Astrocyte (in vitro differentiated cells and primary cell): Measurements from ENCODE around the gene VEGFA. TPM values are rescaled to one million over a fixed set of nuclear protein-coding genes. Genes with fewer than 3 reads are reported as not detected.

Source experiments
- DNase-seq: peaks from one replicate; pipeline ENCODE4 v3.0.0-alpha.2; 2010; ENCODE audit warnings: low read depth
- FAIRE-seq: peaks from 2 replicates; lab custom pipeline; 2011; peaks lifted over from hg19 to GRCh38; lab: Jason Lieb, UNC
- H2AFZ ChIP-seq: 2 replicates; pipeline ENCODE4 v1.6.0; 2012; ENCODE audit warnings: low read depth, low read length, inconsistent platforms
- H3K27ac ChIP-seq: 2 replicates; pipeline ENCODE4 v1.5.1; 2011; ENCODE audit warnings: low read depth, low read length, inconsistent platforms
- H3K27me3 ChIP-seq: 2 replicates; pipeline ENCODE4 v1.6.0; 2011; ENCODE audit warnings: low read length, inconsistent platforms; ENCODE audit not compliant: insufficient read depth
- H3K36me3 ChIP-seq: 2 replicates; pipeline ENCODE4 v1.5.1; 2011; ENCODE audit warnings: low read length, inconsistent platforms; ENCODE audit not compliant: insufficient read depth
- H3K4me1 ChIP-seq: 2 replicates; pipeline ENCODE4 v1.5.1; 2011; ENCODE audit warnings: low read length, inconsistent platforms; ENCODE audit not compliant: insufficient read depth
- H3K4me2 ChIP-seq: 2 replicates; pipeline ENCODE4 v1.6.0; 2012; ENCODE audit warnings: low read length, inconsistent platforms
- H3K4me3 ChIP-seq: 2 replicates; pipeline ENCODE4 v1.5.1; 2011; ENCODE audit warnings: low read depth, mild to moderate bottlenecking, low read length, inconsistent platforms; ENCODE audit not compliant: insufficient read depth
- H3K79me2 ChIP-seq: 2 replicates; pipeline ENCODE4 v1.6.0; 2012; ENCODE audit warnings: mild to moderate bottlenecking, low read length, inconsistent platforms; ENCODE audit not compliant: insufficient read depth
- H3K9ac ChIP-seq: 2 replicates; pipeline ENCODE4 v1.6.0; 2012; ENCODE audit warnings: mild to moderate bottlenecking, low read length, inconsistent platforms
- H3K9me3 ChIP-seq: 2 replicates; pipeline ENCODE4 v1.5.1; 2012; ENCODE audit warnings: low read depth, mild to moderate bottlenecking, low read length, inconsistent platforms; ENCODE audit not compliant: insufficient read depth
- H4K20me1 ChIP-seq: 2 replicates; pipeline ENCODE4 v1.6.0; 2012; ENCODE audit warnings: low read length, inconsistent platforms; ENCODE audit not compliant: insufficient read depth
- H3K27ac Mint-ChIP-seq: one replicate; pipeline ENCODE4 v1.8.0; 2021; ENCODE audit warnings: mild to moderate bottlenecking, mixed read lengths; ENCODE audit not compliant: unreplicated experiment
- H3K27me3 Mint-ChIP-seq: one replicate; pipeline ENCODE4 v1.8.0; 2021; ENCODE audit warnings: low read depth, mixed read lengths; ENCODE audit not compliant: unreplicated experiment
- H3K36me3 Mint-ChIP-seq: one replicate; pipeline ENCODE4 v1.8.0; 2021; ENCODE audit warnings: low read depth, mixed read lengths; ENCODE audit not compliant: unreplicated experiment
- H3K4me1 Mint-ChIP-seq: one replicate; pipeline ENCODE4 v1.8.0; 2021; ENCODE audit warnings: low read depth, mixed read lengths; ENCODE audit not compliant: unreplicated experiment
- H3K4me3 Mint-ChIP-seq: one replicate; pipeline ENCODE4 v1.8.0; 2021; ENCODE audit warnings: mild to moderate bottlenecking, moderate library complexity, mixed read lengths; ENCODE audit not compliant: unreplicated experiment
- H3K9me3 Mint-ChIP-seq: one replicate; pipeline ENCODE4 v1.8.0; 2021; ENCODE audit warnings: mild to moderate bottlenecking, mixed read lengths; ENCODE audit not compliant: unreplicated experiment
- EZH2 ChIP-seq: IDR thresholded peaks from 2 replicates; pipeline ENCODE4 v1.6.1; 2012; ENCODE audit warnings: mild to moderate bottlenecking, low read length, inconsistent platforms; ENCODE audit not compliant: insufficient read depth
- total RNA-seq: library from RNA; stranded (reverse); gene quantifications from 2 replicates; pipeline ENCODE4 v1.2.1, GENCODE V29; 2021
- TF ChIP-seq, protein P1 (sequence below): IDR thresholded peaks from 2 replicates; pipeline ENCODE4 v1.5.1; 2011; ENCODE audit warnings: low read depth, mild to moderate bottlenecking, inconsistent platforms, low read length, moderate library complexity; ENCODE audit not compliant: insufficient read depth

Gene VEGFA
- total RNA-seq, 1 donor from 2014 or later = 144 TPM

DNA sequence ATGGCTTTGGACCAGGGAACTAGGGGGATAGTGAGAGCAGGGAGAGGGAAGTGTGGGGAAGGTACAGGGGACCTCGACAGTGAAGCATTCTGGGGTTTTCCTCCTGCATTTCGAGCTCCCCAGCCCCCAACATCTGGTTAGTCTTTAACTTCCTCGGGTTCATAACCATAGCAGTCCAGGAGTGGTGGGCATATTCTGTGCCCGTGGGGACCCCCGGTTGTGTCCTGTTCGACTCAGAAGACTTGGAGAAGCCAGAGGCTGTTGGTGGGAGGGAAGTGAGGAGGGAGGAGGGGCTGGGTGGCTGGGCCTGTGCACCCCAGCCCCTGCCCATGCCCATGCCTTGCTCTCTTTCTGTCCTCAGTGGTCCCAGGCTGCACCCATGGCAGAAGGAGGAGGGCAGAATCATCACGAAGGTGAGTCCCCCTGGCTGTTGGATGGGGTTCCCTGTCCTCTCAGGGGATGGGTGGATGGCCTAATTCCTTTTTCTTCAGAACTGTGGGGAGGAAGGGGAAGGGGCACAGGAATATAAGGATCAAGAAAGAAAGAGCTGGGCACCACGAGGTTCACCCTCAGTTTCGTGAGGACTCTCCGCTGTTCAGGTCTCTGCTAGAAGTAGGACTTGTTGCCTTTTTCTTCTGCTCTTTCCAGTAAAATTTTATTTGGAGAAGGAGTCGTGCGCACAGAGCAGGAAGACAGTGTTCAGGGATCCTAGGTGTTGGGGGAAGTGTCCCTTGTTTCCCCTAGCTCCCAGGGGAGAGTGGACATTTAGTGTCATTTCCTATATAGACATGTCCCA is 4.2 kb downstream of the VEGFA start:
- no peak for FAIRE-seq
- Mint-ChIP-seq H3K27me3 (peaks cover 2% of the 10 kb centered on the region), H3K27ac (peak overlapping the region; percentile 48), H3K4me3 (peak overlapping the region; percentile 98), H3K36me3 (peaks cover 15% of the 10 kb centered on the region), H3K4me1 (peaks cover 25% of the 10 kb centered on the region), H3K9me3 (no peaks in the 10 kb centered on the region)
- no peaks in the 10 kb centered on the region for H3K9me3 ChIP-seq
- H2AFZ ChIP-seq = no peak overlapping the region
- H3K4me2 ChIP-seq = peak overlapping the region; percentile 99
- TF ChIP-seq, protein P1, sequence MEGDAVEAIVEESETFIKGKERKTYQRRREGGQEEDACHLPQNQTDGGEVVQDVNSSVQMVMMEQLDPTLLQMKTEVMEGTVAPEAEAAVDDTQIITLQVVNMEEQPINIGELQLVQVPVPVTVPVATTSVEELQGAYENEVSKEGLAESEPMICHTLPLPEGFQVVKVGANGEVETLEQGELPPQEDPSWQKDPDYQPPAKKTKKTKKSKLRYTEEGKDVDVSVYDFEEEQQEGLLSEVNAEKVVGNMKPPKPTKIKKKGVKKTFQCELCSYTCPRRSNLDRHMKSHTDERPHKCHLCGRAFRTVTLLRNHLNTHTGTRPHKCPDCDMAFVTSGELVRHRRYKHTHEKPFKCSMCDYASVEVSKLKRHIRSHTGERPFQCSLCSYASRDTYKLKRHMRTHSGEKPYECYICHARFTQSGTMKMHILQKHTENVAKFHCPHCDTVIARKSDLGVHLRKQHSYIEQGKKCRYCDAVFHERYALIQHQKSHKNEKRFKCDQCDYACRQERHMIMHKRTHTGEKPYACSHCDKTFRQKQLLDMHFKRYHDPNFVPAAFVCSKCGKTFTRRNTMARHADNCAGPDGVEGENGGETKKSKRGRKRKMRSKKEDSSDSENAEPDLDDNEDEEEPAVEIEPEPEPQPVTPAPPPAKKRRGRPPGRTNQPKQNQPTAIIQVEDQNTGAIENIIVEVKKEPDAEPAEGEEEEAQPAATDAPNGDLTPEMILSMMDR = no peak
- no peak for TF ChIP-seq EZH2
- peaks cover 70% of the 10 kb centered on the region for H4K20me1 ChIP-seq
- H3K4me1 ChIP-seq = peaks cover 33% of the 10 kb centered on the region
- H3K27me3 ChIP-seq = no peaks in the 10 kb centered on the region
- no peak overlapping the region for H3K27ac ChIP-seq
- DNase-seq = no peak
- no peak overlapping the region for H3K4me3 ChIP-seq
- peaks cover 8% of the 10 kb centered on the region for H3K36me3 ChIP-seq
- peak overlapping the region; percentile 9 for H3K9ac ChIP-seq
- peaks cover 73% of the 10 kb centered on the region for H3K79me2 ChIP-seq

DNA sequence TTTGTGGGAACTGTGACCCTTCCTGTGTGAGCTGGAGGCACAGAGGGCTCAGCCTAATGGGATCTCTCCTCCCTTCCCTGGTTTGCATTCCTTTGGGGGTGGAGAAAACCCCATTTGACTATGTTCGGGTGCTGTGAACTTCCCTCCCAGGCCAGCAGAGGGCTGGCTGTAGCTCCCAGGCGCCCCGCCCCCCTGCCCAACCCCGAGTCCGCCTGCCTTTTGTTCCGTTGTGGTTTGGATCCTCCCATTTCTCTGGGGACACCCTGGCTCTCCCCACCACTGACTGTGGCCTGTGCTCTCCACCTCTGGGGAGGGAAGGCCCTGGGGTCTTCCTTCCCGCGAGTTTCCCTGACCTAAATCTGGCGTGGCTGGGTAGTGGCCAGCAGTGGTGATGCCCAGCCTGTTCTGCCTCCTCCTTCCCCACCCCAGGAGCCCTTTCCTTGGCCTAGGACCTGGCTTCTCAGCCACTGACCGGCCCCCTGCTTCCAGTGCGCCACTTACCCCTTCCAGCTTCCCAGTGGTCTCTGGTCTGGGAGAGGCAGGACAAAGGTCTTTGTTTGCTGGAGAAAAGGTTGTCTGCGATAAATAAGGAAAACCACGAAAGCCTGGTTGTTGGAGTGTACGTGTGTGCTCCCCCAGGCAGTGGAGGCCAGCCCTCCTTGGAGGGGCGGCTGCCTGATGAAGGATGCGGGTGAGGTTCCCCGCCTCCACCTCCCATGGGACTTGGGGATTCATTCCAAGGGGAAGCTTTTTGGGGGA is 4.9 kb downstream of the VEGFA start:
- peaks cover 22% of the 10 kb centered on the region for H3K4me1 Mint-ChIP-seq
- Histone ChIP-seq H3K9ac (peak overlapping the region; percentile 64), H4K20me1 (peaks cover 78% of the 10 kb centered on the region), H3K27ac (no peak overlapping the region), H3K4me3 (no peak overlapping the region), H3K36me3 (peaks cover 12% of the 10 kb centered on the region), H2AFZ (peak overlapping the region; percentile 82), H3K4me1 (peaks cover 26% of the 10 kb centered on the region), H3K27me3 (no peaks in the 10 kb centered on the region), H3K9me3 (no peaks in the 10 kb centered on the region), H3K4me2 (peak overlapping the region; percentile 99), H3K79me2 (peaks cover 73% of the 10 kb centered on the region)
- H3K4me3 Mint-ChIP-seq = peak overlapping the region; percentile 98
- no peaks in the 10 kb centered on the region for H3K27me3 Mint-ChIP-seq
- no peak for TF ChIP-seq EZH2
- TF ChIP-seq, protein P1 = peak; percentile 70
- FAIRE-seq (no peak), DNase-seq (peak; percentile 40)
- H3K27ac Mint-ChIP-seq = peak overlapping the region; percentile 75
- H3K9me3 Mint-ChIP-seq = no peaks in the 10 kb centered on the region
- H3K36me3 Mint-ChIP-seq = peaks cover 20% of the 10 kb centered on the region
